H9 (cell line): ENCODE measurements around the gene CDK14. TPM values are rescaled to one million over a fixed set of nuclear protein-coding genes. Genes with fewer than 3 reads are reported as not detected.

Experiments
- DNase-seq: peaks from one replicate; pipeline ENCODE4 v3.0.0-alpha.2; 2017
- H2AFZ ChIP-seq: one replicate; pipeline ENCODE4 v1.6.1; 2013; ENCODE audit warnings: mild to moderate bottlenecking, low read length, control low read depth, moderate library complexity
- H2AK5ac ChIP-seq: 2 replicates; pipeline ENCODE4 v1.6.1; 2013; ENCODE audit warnings: low read length, control low read depth, mixed read lengths; ENCODE audit not compliant: insufficient read length
- H2BK120ac ChIP-seq: one replicate; pipeline ENCODE4 v1.6.1; 2013; ENCODE audit warnings: low read depth, mild to moderate bottlenecking, low read length, control low read depth, inconsistent platforms; ENCODE audit not compliant: poor library complexity, severe bottlenecking
- H2BK12ac ChIP-seq: 2 replicates; pipeline ENCODE4 v1.6.1; 2013; ENCODE audit warnings: low read length, control low read depth, mixed read lengths, low read depth; ENCODE audit not compliant: insufficient read length
- H2BK15ac ChIP-seq: 2 replicates; pipeline ENCODE4 v1.6.1; 2013; ENCODE audit warnings: low read depth, low read length, control low read depth
- H2BK20ac ChIP-seq: one replicate; pipeline ENCODE4 v1.6.1; 2013; ENCODE audit warnings: low read depth, mild to moderate bottlenecking, low read length, control low read depth, inconsistent platforms; ENCODE audit not compliant: poor library complexity, severe bottlenecking
- H2BK5ac ChIP-seq: 2 replicates; pipeline ENCODE4 v1.6.1; 2013; ENCODE audit warnings: low read length, control low read depth, mixed read lengths; ENCODE audit not compliant: insufficient read length
- H3K14ac ChIP-seq: 2 replicates; pipeline ENCODE4 v1.6.1; 2013; ENCODE audit warnings: low read length, control low read depth; ENCODE audit not compliant: insufficient read depth
- H3K18ac ChIP-seq: 2 replicates; pipeline ENCODE4 v1.6.1; 2013; ENCODE audit warnings: low read depth, mild to moderate bottlenecking, mixed read lengths, low read length, control low read depth; ENCODE audit not compliant: insufficient read length
- H3K23ac ChIP-seq: 2 replicates; pipeline ENCODE4 v1.6.1; 2013; ENCODE audit warnings: low read length, control low read depth, mixed read lengths, low read depth; ENCODE audit not compliant: insufficient read length
- H3K23me2 ChIP-seq: 2 replicates; pipeline ENCODE4 v1.6.1; 2013; ENCODE audit warnings: low read depth, mild to moderate bottlenecking, mixed read lengths, low read length, control low read depth; ENCODE audit not compliant: insufficient read length, poor library complexity, severe bottlenecking
- H3K27ac ChIP-seq: 2 replicates; pipeline ENCODE4 v1.5.1; 2013; ENCODE audit warnings: low read length, control low read depth, mixed read lengths, low read depth; ENCODE audit not compliant: insufficient read length
- H3K27me3 ChIP-seq: 2 replicates; pipeline ENCODE4 v1.6.1; 2013; ENCODE audit warnings: low read length, control low read depth, inconsistent platforms; ENCODE audit not compliant: insufficient read depth
- H3K4ac ChIP-seq: 2 replicates; pipeline ENCODE4 v1.6.1; 2013; ENCODE audit warnings: low read depth, mild to moderate bottlenecking, control low read depth, inconsistent platforms, low read length, moderate library complexity
- H3K4me1 ChIP-seq: 2 replicates; pipeline ENCODE4 v1.6.1; 2013; ENCODE audit warnings: low read length, control low read depth, inconsistent platforms; ENCODE audit not compliant: insufficient read depth
- H3K4me2 ChIP-seq: 2 replicates; pipeline ENCODE4 v1.6.1; 2013; ENCODE audit warnings: low read length, control low read depth, mixed read lengths; ENCODE audit not compliant: insufficient read length, insufficient read depth
- H3K56ac ChIP-seq: 2 replicates; pipeline ENCODE4 v1.6.1; 2013; ENCODE audit warnings: low read depth, mild to moderate bottlenecking, mixed read lengths, low read length, control low read depth; ENCODE audit not compliant: insufficient read length
- H3K79me1 ChIP-seq: 2 replicates; pipeline ENCODE4 v1.6.1; 2013; ENCODE audit warnings: low read depth, mild to moderate bottlenecking, moderate library complexity, low read length, control low read depth, inconsistent platforms; ENCODE audit not compliant: insufficient read depth, poor library complexity, severe bottlenecking
- H3K79me2 ChIP-seq: 2 replicates; pipeline ENCODE4 v1.6.1; 2013; ENCODE audit warnings: low read length, control low read depth, inconsistent platforms; ENCODE audit not compliant: insufficient read depth
- H3K9ac ChIP-seq: 2 replicates; pipeline ENCODE4 v1.6.1; 2013; ENCODE audit warnings: low read length, control low read depth, mixed read lengths; ENCODE audit not compliant: insufficient read length; ENCODE audit errors: extremely low read depth
- H3K9me3 ChIP-seq: one replicate; pipeline ENCODE4 v1.6.1; 2013; ENCODE audit warnings: low read depth, low read length, inconsistent platforms; ENCODE audit not compliant: control insufficient read depth
- H3T11ph ChIP-seq: one replicate; pipeline ENCODE4 v1.6.1; 2013; ENCODE audit warnings: mild to moderate bottlenecking, low read length, control low read depth, inconsistent platforms
- H4K20me1 ChIP-seq: one replicate; pipeline ENCODE4 v1.6.1; 2013; ENCODE audit not compliant: control insufficient read depth, insufficient read length, insufficient read depth
- H4K5ac ChIP-seq: 2 replicates; pipeline ENCODE4 v1.6.1; 2013; ENCODE audit warnings: low read depth, mild to moderate bottlenecking, mixed read lengths, low read length, control low read depth; ENCODE audit not compliant: insufficient read length
- H4K8ac ChIP-seq: replicated peaks from 2 replicates; pipeline ENCODE4 v1.6.1; 2013; ENCODE audit warnings: low read length, control low read depth, mixed read lengths, low read depth; ENCODE audit not compliant: insufficient read length
- H4K91ac ChIP-seq: 2 replicates; pipeline ENCODE4 v1.6.1; 2013; ENCODE audit warnings: low read depth, mild to moderate bottlenecking, moderate library complexity, mixed read lengths, low read length, control low read depth; ENCODE audit not compliant: insufficient read length
- H3K27ac Mint-ChIP-seq, 3 experiments: 2 replicates in 2 of 3; 3 replicates in 1 of 3; pipeline ENCODE4 v1.8.0; 2020 to 2021; ENCODE audit warnings: mixed read lengths in 3 of 3, mild to moderate bottlenecking in 1 of 3, moderate library complexity in 1 of 3
- H3K27me3 Mint-ChIP-seq: 2 replicates; pipeline ENCODE4 v1.8.0; 2021; ENCODE audit warnings: low read depth, mild to moderate bottlenecking, moderate library complexity, mixed read lengths
- H3K36me3 Mint-ChIP-seq, 3 experiments: 2 replicates in 2 of 3; 3 replicates in 1 of 3; pipeline ENCODE4 v1.8.0; 2020 to 2021; ENCODE audit warnings: low read depth in 3 of 3, mixed read lengths in 3 of 3; ENCODE audit not compliant: insufficient read depth in 1 of 3
- H3K4me1 Mint-ChIP-seq, 2 experiments: 2 replicates each; pipeline ENCODE4 v1.8.0; 2020; ENCODE audit warnings: mixed read lengths in 2 of 2
- H3K4me3 Mint-ChIP-seq, 2 experiments: 2 replicates in 1 of 2; 3 replicates in 1 of 2; pipeline ENCODE4 v1.8.0; 2020 to 2021; ENCODE audit warnings: mild to moderate bottlenecking in 2 of 2, mixed read lengths in 2 of 2, moderate library complexity in 1 of 2
- H3K9me3 Mint-ChIP-seq, 2 experiments: 2 replicates in 1 of 2; 3 replicates in 1 of 2; pipeline ENCODE4 v1.8.0; 2020; ENCODE audit warnings: mild to moderate bottlenecking in 2 of 2, mixed read lengths in 2 of 2, moderate library complexity in 1 of 2
- CTCF ChIP-seq: fragments of 200-600 bp; sonication (generic); conservative IDR thresholded peaks from 3 replicates; pipeline ENCODE4 v1.8.0; 2021; ENCODE audit warnings: antibody characterized with exemption, mild to moderate bottlenecking
- WGBS: extraction: QIAGEN DNeasy Blood & Tissue Kit; methylation state at CpG from one replicate; pipeline ENCODE4 v1.1.7; 2013; ENCODE audit warnings: missing lambda C conversion rate, low lambda C conversion rate, mixed read lengths; ENCODE audit not compliant: insufficient read length; ENCODE audit errors: extremely low coverage; 5-methylcytosine and 5-hydroxymethylcytosine counted together
- total RNA-seq: library from RNA; stranded (reverse); gene quantifications from 2 replicates; pipeline ENCODE4 v1.2.1, GENCODE V29; 2021

CDK14 gene
- total RNA-seq, 1 experiment from 2014 or later: 23.9 TPM

- Histone ChIP-seq H2BK15ac (no peak overlapping the region), H4K91ac (no peak overlapping the region), H3K9ac (no peak overlapping the region), H3K27me3 (no peaks in the 10 kb centered on the region), H3K79me1 (no peaks in the 10 kb centered on the region), H3K23ac (no peak overlapping the region), H4K20me1 (no peaks in the 10 kb centered on the region), H4K5ac (no peak overlapping the region), H3K79me2 (no peaks in the 10 kb centered on the region), H3K4me2 (no peak overlapping the region), H3K27ac (no peak overlapping the region), H3K23me2 (no peaks in the 10 kb centered on the region), H3K56ac (no peak overlapping the region), H3K9me3 (peaks cover 7% of the 10 kb centered on the region), H4K8ac (no peak overlapping the region), H2BK20ac (no peak overlapping the region), H2AFZ (no peak overlapping the region), H3K4ac (no peak overlapping the region), H2BK5ac (no peak overlapping the region), H3T11ph (no peak overlapping the region), H2BK12ac (no peak overlapping the region), H3K18ac (no peak overlapping the region), H2AK5ac (no peak overlapping the region), H2BK120ac (no peak overlapping the region), H3K4me1 (no peaks in the 10 kb centered on the region), H3K14ac (no peak overlapping the region)
- no peaks in the 10 kb centered on the region; the same call in 1 of the 2 replicates for H3K27me3 Mint-ChIP-seq
- H3K36me3 Mint-ChIP-seq: peaks cover 37 to 38% (median 38%) of the 10 kb centered on the region in 3 experiments
- WGBS: no CpG with 5 or more reads among the region's 4 CpGs
- peaks cover 11 to 16% of the 10 kb centered on the region in 2 experiments for H3K4me1 Mint-ChIP-seq
- H3K9me3 Mint-ChIP-seq: peaks cover 38 to 43% of the 10 kb centered on the region in 2 experiments
- no peak overlapping the region for H3K4me3 Mint-ChIP-seq
- no peak for TF ChIP-seq CTCF
- DNase-seq: no peak
- H3K27ac Mint-ChIP-seq: no peak overlapping the region; a peak in 1 of 7 replicates
Observed at GRCh38 chr7:90972906-90973550, 376.9 kb downstream of the CDK14 start.
